Mesothelial cell of epicardium (in vitro differentiated cells): ENCODE data around the gene ARNT2. TPM values are rescaled to one million over a fixed set of nuclear protein-coding genes. Genes with fewer than 3 reads are reported as not detected.

Experiments used
- DNase-seq, 2 experiments: peaks; one replicate each; pipeline ENCODE4 v3.0.0; 2021; ENCODE audit warnings: low spot score in 2 of 2; ENCODE audit not compliant: unreplicated experiment in 2 of 2
- H3K27ac Mint-ChIP-seq: 2 replicates; pipeline ENCODE4 v1.8.0; 2021; ENCODE audit warnings: mixed read lengths
- H3K27me3 Mint-ChIP-seq: 2 replicates; pipeline ENCODE4 v1.8.0; 2021; ENCODE audit warnings: low read depth, mixed read lengths
- H3K36me3 Mint-ChIP-seq: 2 replicates; pipeline ENCODE4 v1.8.0; 2021; ENCODE audit warnings: mixed read lengths
- H3K4me1 Mint-ChIP-seq: 2 replicates; pipeline ENCODE4 v1.8.0; 2021; ENCODE audit warnings: mixed read lengths
- H3K4me3 Mint-ChIP-seq: 2 replicates; pipeline ENCODE4 v1.8.0; 2021; ENCODE audit warnings: mild to moderate bottlenecking, moderate library complexity, mixed read lengths
- H3K9me3 Mint-ChIP-seq: 2 replicates; pipeline ENCODE4 v1.8.0; 2021; ENCODE audit warnings: mixed read lengths
- total RNA-seq: library from RNA; stranded (reverse); gene quantifications from 3 replicates; pipeline ENCODE4 v1.2.1, GENCODE V29; 2021
- TF ChIP-seq, protein P1 (sequence below): fragments of 200-600 bp; sonication (generic); IDR thresholded peaks from one replicate; pipeline ENCODE4 v1.5.0; 2021; ENCODE audit warnings: antibody characterized with exemption; ENCODE audit not compliant: unreplicated experiment

Gene ARNT2
- total RNA-seq, 1 donor from 2014 or later: 20.2 TPM

DNA sequence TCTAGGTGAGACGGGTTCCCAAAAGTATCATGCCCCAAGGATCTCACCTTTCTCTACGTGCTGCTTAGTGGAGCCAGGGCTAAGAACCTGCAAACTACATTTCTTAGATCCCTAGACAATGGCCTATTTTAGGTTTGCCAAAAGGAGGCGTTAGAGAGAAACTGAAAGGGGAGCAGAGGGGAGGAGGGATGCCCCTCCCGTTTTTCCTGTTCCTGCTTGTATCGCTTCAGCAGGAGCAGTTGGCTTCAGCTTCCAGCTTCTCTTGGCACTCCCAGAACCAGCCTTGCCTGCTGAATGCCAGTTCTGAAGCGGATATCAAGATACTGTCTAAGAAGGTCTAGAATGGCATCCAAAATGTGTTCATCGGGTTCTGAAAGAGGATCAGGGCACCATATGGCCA, 232.5 kb downstream of the ARNT2 start:
- Mint-ChIP-seq H3K4me3 (no peak overlapping the region), H3K36me3 (peaks cover 3% of the 10 kb centered on the region), H3K27me3 (peaks cover 6% of the 10 kb centered on the region), H3K27ac (no peak overlapping the region), H3K9me3 (peaks cover 12% of the 10 kb centered on the region), H3K4me1 (peaks cover 6% of the 10 kb centered on the region)
- DNase-seq: no peak
- TF ChIP-seq, protein P1, sequence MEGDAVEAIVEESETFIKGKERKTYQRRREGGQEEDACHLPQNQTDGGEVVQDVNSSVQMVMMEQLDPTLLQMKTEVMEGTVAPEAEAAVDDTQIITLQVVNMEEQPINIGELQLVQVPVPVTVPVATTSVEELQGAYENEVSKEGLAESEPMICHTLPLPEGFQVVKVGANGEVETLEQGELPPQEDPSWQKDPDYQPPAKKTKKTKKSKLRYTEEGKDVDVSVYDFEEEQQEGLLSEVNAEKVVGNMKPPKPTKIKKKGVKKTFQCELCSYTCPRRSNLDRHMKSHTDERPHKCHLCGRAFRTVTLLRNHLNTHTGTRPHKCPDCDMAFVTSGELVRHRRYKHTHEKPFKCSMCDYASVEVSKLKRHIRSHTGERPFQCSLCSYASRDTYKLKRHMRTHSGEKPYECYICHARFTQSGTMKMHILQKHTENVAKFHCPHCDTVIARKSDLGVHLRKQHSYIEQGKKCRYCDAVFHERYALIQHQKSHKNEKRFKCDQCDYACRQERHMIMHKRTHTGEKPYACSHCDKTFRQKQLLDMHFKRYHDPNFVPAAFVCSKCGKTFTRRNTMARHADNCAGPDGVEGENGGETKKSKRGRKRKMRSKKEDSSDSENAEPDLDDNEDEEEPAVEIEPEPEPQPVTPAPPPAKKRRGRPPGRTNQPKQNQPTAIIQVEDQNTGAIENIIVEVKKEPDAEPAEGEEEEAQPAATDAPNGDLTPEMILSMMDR: no peak

GRCh38 chr15:80637747-80638146, 233.6 kb downstream of the ARNT2 start:
- peaks cover 16% of the 10 kb centered on the region for H3K9me3 Mint-ChIP-seq
- peaks cover 3% of the 10 kb centered on the region for H3K36me3 Mint-ChIP-seq
- TF ChIP-seq, protein P1: no peak
- no peak for DNase-seq
- H3K4me3 Mint-ChIP-seq: no peak overlapping the region
- H3K4me1 Mint-ChIP-seq: peaks cover 3% of the 10 kb centered on the region
- no peak overlapping the region for H3K27ac Mint-ChIP-seq
- peaks cover 6% of the 10 kb centered on the region for H3K27me3 Mint-ChIP-seq

DNA sequence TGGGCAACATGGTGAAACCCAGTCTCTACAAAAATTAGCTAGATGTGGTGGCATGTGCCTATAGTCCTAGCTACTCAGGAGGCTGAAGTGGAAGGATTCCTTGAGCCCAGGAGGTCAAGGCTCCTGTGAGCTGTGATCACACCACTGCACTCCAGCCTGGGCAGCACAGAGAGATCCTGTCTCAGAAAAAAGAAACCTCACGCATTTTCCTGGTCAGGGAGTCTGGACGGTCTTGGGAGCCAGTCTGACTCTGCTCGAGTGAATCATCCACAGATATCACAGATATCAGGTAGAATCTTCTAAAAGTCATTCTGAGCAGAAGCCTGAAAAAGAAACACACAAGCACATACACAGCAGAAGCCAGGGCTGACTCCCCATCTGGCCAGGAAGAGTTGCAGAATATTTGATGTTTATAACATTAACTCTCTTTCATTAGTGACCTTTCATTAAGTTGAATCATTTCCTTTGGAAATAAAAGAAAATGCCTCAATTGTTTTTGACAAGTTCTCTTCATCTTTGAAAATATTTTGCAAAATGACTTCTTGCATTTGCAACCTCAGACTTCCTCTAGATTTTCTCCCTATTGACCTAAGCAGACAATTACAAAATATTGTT, 234.5 kb downstream of the ARNT2 start:
- Mint-ChIP-seq H3K9me3 (peaks cover 16% of the 10 kb centered on the region), H3K36me3 (peaks cover 3% of the 10 kb centered on the region), H3K27ac (no peak overlapping the region), H3K27me3 (peaks cover 7% of the 10 kb centered on the region), H3K4me3 (no peak overlapping the region), H3K4me1 (no peaks in the 10 kb centered on the region)
- TF ChIP-seq, protein P1: no peak
- DNase-seq: no peak

DNA sequence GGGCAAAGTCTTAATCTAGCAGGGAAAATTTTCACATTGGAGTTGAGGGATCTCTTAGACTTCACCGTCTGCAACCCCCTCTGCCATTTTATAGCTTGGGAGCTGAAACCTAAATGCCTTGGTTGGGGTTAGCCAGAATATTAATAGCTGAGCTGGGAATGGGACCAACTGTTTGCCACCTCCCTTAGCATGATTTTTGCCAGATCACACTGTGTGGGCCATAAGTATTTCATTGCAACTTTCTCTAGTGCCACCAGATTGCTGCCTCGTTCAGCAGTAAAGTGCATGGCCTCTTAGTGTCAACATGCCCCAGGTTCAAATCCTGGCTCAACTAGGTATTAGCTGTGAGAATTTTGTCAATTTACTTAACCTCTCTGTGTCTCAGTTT, 235.0 kb downstream of the ARNT2 start:
- H3K27ac Mint-ChIP-seq: no peak overlapping the region

GRCh38 chr15:80640531-80641121, 236.4 kb downstream of the ARNT2 start:
- no peak for DNase-seq
- Mint-ChIP-seq H3K36me3 (peaks cover 3% of the 10 kb centered on the region), H3K4me1 (no peaks in the 10 kb centered on the region), H3K27ac (no peak overlapping the region), H3K27me3 (peaks cover 5% of the 10 kb centered on the region), H3K4me3 (no peak overlapping the region), H3K9me3 (peaks cover 16% of the 10 kb centered on the region)
- TF ChIP-seq, protein P1: no peak

More for the DNA sequence above, 235.0 kb downstream of the ARNT2 start:
- Mint-ChIP-seq H3K4me1 (no peaks in the 10 kb centered on the region), H3K4me3 (no peak overlapping the region), H3K27me3 (peaks cover 8% of the 10 kb centered on the region), H3K9me3 (peaks cover 16% of the 10 kb centered on the region), H3K36me3 (peaks cover 3% of the 10 kb centered on the region)
- TF ChIP-seq, protein P1: no peak
- DNase-seq: no peak
